Pancreas (tissue), 10 donors: ENCODE data around the gene ETV2. TPM values are rescaled to one million over a fixed set of nuclear protein-coding genes. Genes with fewer than 3 reads are reported as not detected.
A peak's percentile ranks its signal among the peaks of the same experiment; 100 is the strongest.
"Not testable (repeated sequence)": the region's sequence is repeated elsewhere in the genome, so short reads cannot be mapped to it uniquely, and the experiment has no call there.

Experiments
- ATAC-seq, 4 donors: fragments of 200-7000 bp; cut with Tn5 transposase; one replicate each; pipeline versions ENCODE4 v1.8.0 to v1.9.1; 2020; ENCODE audit warnings: mild to moderate bottlenecking in 4 of 4, moderate library complexity in 4 of 4
- DNase-seq, 6 donors: peaks; one replicate each; pipeline ENCODE4 v3.0.0-alpha.2; 2020
- FAIRE-seq: peaks from 2 replicates; lab custom pipeline; 2012; peaks lifted over from hg19 to GRCh38; lab: Jason Lieb, UNC
- H3K27ac ChIP-seq, 4 donors: fragments of 200-600 bp; sonication (generic); 1 replicate in 3 of 4; 2 replicates in 1 of 4; pipeline versions ENCODE4 v1.5.0 to v1.8.0; 2020
- H3K27me3 ChIP-seq, 4 donors: fragments of 200-600 bp; one replicate each; pipeline ENCODE4 v1.8.0; 2021
- H3K36me3 ChIP-seq, 3 donors: fragments of 200-600 bp; sonication (generic) in 1 of 3; one replicate each; pipeline versions ENCODE4 v1.5.0 to v1.8.0; 2020 to 2021
- H3K4me1 ChIP-seq, 3 donors: fragments of 200-600 bp; one replicate each; pipeline ENCODE4 v1.8.0; 2021
- H3K4me3 ChIP-seq, 4 donors: fragments of 200-600 bp; sonication (generic) in 2 of 4; one replicate each; pipeline versions ENCODE4 v1.5.0 to v1.8.0; 2020 to 2021
- H3K9me3 ChIP-seq, 4 donors: fragments of 200-600 bp; one replicate each; pipeline ENCODE4 v1.8.0; 2021
- CTCF ChIP-seq, 4 donors: fragments of 200-600 bp; sonication (generic) in 3 of 4; IDR thresholded peaks; one replicate each; pipeline versions ENCODE4 v1.5.0 to v1.8.0; 2021; ENCODE audit warnings: antibody characterized with exemption in 4 of 4
- WGBS, 2 donors: extraction: QIAGEN DNeasy Blood & Tissue Kit; methylation state at CpG; one replicate each; pipeline ENCODE4 v1.1.7; 2013; 5-methylcytosine and 5-hydroxymethylcytosine counted together
- intact Hi-C, 3 donors: fragments of 100-400 bp; cut with DNase I; formaldehyde crosslinking; loops; one replicate each; pipeline versions ENCODE4 v1.11.1 to v1.14.2; 2022
- polyA plus RNA-seq, 2 donors: library from polyadenylated mRNA; stranded (reverse); fragments of 200-250 nt; gene quantifications; one replicate each; pipeline ENCODE4 v1.2.3, GENCODE V29; 2013
- total RNA-seq, 6 donors: library from RNA; stranded (reverse); fragmentation: NEBNext Ultra II Directional in 4 of 6; extraction: Animal tissue kit (Norgen Biotek cat#: 25700) in 4 of 6; gene quantifications; one replicate each; pipeline versions ENCODE4 v1.2.1 to v1.2.4, GENCODE V29; 2021 to 2023
- donor health status: healthy with polysubstance abuse.
- donor health status: DM: no; HTN: no; CAD: no; lungs with moderate emphysema.
- donor health status: DM: no; HTN: no; CAD: no.
- donor health status: control.
- donor health status: control.
- donor health status: Bipolar disorder and iron deficiency.
- donor health status: DM: yes; HTN: yes; CAD: no.
- donor health status: DM: no; HTN: no; CAD: no.
- donor health status: DM: no; HTN: no; CAD: no.
- donor health status: DM: yes; HTN: yes; CAD: no.

Gene ETV2, protein sequence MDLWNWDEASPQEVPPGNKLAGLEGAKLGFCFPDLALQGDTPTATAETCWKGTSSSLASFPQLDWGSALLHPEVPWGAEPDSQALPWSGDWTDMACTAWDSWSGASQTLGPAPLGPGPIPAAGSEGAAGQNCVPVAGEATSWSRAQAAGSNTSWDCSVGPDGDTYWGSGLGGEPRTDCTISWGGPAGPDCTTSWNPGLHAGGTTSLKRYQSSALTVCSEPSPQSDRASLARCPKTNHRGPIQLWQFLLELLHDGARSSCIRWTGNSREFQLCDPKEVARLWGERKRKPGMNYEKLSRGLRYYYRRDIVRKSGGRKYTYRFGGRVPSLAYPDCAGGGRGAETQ
- 1 to 10 TPM in 3 of 6 donors, under 1 TPM in 3; 0.32 to 1.5 (median 0.99) TPM for total RNA-seq
- 1 to 10 TPM; 1.5 to 4.1 TPM for polyA plus RNA-seq

GRCh38 chr19:35641515-35642151 is at the start of gene ETV2:
ETV2 (plus strand) TSS chr19:35641745; CDS start chr19:35642461, 716 bp downstream.
- TF ChIP-seq CTCF (IDR thresholded peaks at IDR 0.05) = no peak
- intact Hi-C loops = no loop called here
- H3K36me3 ChIP-seq = peaks cover 0 to 16% (median 7%) of the 10 kb centered on the region in 3 donors
- WGBS, 2 donors = 55 to 56% methylated on average over 27 to 28 of the region's 28 CpGs
- ATAC-seq (no peak), FAIRE-seq (no peak), DNase-seq (peak in 1 of 6 donors; percentile 47)
- H3K27me3 ChIP-seq = no peaks in the 10 kb centered on the region
- H3K9me3 ChIP-seq = no peaks in the 10 kb centered on the region
- H3K27ac ChIP-seq = no peak within 1 kb of the TSS
- H3K4me1 ChIP-seq = peaks cover 0 to 3% (median 0%) of the 10 kb centered on the region in 3 donors
- H3K4me3 ChIP-seq = no peak within 1 kb of the TSS

- DNase-seq (peak in 3 of 6 donors; percentile 36 to 60 (median 43)), ATAC-seq (peak; percentile 84 to 98 (median 94)), FAIRE-seq (no peak)
- no peak overlapping the region for H3K27ac ChIP-seq
- no peaks in the 10 kb centered on the region for H3K9me3 ChIP-seq
- no peaks in the 10 kb centered on the region for H3K36me3 ChIP-seq
- H3K4me1 ChIP-seq = no peaks in the 10 kb centered on the region
- peak; percentile 23 to 60 (median 42) for TF ChIP-seq CTCF (IDR thresholded peaks at IDR 0.05)
- H3K27me3 ChIP-seq = no peaks in the 10 kb centered on the region
- intact Hi-C loops = loop anchor here in 1 of 3 donors (10.0 kb wide), 1 partner anchor 47 kb away; the partner anchor contains the start of gene TMEM147
- 16 to 18% methylated on average over 8 of the region's 8 CpGs for WGBS, 2 donors
- no peak overlapping the region for H3K4me3 ChIP-seq
These were observed 49.3 kb upstream of the ETV2 start for GRCh38 chr19:35592226-35592625.

- DNase-seq, H3K9me3 ChIP-seq, H3K36me3 ChIP-seq, H3K27ac ChIP-seq, H3K4me1 ChIP-seq, ATAC-seq, FAIRE-seq, H3K27me3 ChIP-seq, H3K4me3 ChIP-seq: not testable (repeated sequence)
- intact Hi-C loops = loop anchor here in 1 of 3 donors (10.0 kb wide), 1 partner anchor 50 kb away; the partner anchor contains the start of gene TMEM147
- 59 to 73% methylated on average over 3 of the region's 3 CpGs for WGBS, 2 donors
These were observed 46.5 kb upstream of the ETV2 start for GRCh38 chr19:35595026-35595425.

DNA sequence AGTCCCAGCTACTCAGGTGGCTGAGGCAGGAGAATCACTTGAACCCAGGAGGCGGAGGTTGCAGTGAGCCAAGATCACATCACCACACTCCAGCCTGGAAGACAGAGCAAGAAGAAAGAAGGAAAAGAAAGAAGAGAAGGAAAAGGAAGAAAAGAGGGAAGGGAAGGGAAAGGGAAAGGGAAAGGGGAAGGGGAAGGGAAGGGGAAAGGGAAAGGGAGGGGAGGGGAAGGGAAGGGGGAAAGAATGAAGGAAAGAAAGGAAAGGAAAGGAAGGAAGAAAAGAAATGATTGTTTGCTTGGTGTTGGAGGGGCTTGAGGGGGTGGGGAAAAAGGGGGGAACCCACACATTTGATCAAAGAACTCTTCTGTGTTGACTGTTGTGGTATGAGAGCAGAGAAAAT is 45.6 kb upstream of the ETV2 start:
- Histone ChIP-seq H3K4me3 (no peak overlapping the region), H3K4me1 (no peaks in the 10 kb centered on the region), H3K27ac (no peak overlapping the region), H3K9me3 (no peaks in the 10 kb centered on the region), H3K27me3 (no peaks in the 10 kb centered on the region), H3K36me3 (no peaks in the 10 kb centered on the region)
- 98 to 100% methylated on average over 1 of the region's 1 CpG for WGBS, 2 donors
- ATAC-seq = no peak
- intact Hi-C loops = loop anchor here in 1 of 3 donors (10.0 kb wide), 1 partner anchor 51 kb away; the partner anchor contains the start of gene TMEM147
- DNase-seq = no peak
- TF ChIP-seq CTCF (IDR thresholded peaks at IDR 0.05) = no peak
- FAIRE-seq = no peak

- Histone ChIP-seq H3K27me3 (no peaks in the 10 kb centered on the region), H3K27ac (no peak overlapping the region), H3K4me3 (no peak overlapping the region), H3K36me3 (no peaks in the 10 kb centered on the region), H3K4me1 (no peaks in the 10 kb centered on the region), H3K9me3 (no peaks in the 10 kb centered on the region)
- no peak for FAIRE-seq
- no peak for TF ChIP-seq CTCF (IDR thresholded peaks at IDR 0.05)
- no peak for DNase-seq
- no peak for ATAC-seq
- intact Hi-C loops = loop anchor here in 1 of 3 donors (10.0 kb wide), 1 partner anchor 52 kb away; the partner anchor contains the start of gene TMEM147
- whole genome bisulfite sequencing, 2 donors = 64 to 73% methylated on average over 4 of the region's 4 CpGs
These were observed 45.1 kb upstream of the ETV2 start for GRCh38 chr19:35596366-35596999.
